ENCODE measurements around the gene TAF4.
"Not testable (repeated sequence)": the region's sequence is repeated elsewhere in the genome, so short reads cannot be mapped to it uniquely, and the experiment has no call there.

DNA sequence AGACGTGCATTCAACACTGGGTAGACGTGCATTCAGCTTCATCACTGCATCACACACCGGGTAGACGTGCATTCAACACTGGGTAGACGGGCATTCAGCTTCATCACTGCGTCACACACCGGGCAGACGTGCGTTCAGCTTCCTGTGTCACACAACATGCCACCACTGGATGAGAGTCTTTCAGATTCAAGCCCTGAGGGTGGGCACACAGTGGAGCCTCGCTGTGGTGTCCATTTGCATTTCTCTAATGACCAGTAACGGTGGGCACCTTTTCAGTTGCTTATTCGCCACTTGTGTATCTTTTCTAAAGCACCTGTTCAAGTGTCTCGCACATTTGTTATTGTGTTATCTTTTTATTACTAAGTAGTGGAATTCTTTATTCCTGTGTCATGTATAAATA lies 94.1 kb downstream of the TAF4 start:
- TF ChIP-seq, protein P1, sequence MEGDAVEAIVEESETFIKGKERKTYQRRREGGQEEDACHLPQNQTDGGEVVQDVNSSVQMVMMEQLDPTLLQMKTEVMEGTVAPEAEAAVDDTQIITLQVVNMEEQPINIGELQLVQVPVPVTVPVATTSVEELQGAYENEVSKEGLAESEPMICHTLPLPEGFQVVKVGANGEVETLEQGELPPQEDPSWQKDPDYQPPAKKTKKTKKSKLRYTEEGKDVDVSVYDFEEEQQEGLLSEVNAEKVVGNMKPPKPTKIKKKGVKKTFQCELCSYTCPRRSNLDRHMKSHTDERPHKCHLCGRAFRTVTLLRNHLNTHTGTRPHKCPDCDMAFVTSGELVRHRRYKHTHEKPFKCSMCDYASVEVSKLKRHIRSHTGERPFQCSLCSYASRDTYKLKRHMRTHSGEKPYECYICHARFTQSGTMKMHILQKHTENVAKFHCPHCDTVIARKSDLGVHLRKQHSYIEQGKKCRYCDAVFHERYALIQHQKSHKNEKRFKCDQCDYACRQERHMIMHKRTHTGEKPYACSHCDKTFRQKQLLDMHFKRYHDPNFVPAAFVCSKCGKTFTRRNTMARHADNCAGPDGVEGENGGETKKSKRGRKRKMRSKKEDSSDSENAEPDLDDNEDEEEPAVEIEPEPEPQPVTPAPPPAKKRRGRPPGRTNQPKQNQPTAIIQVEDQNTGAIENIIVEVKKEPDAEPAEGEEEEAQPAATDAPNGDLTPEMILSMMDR (IDR thresholded peaks at IDR 0.05), result not testable (repeated sequence)
- TF ChIP-seq POLR2A (IDR thresholded peaks at IDR 0.05), result not testable (repeated sequence)
